Measurements from ENCODE around the gene EMP3. TPM values are rescaled to one million over a fixed set of nuclear protein-coding genes. Genes with fewer than 3 reads are reported as not detected.

The EMP3 gene
- total and polyA plus RNA-seq, 2 experiments from 2014 or later: 6.0 to 25.1 TPM

- H3K4me3 ChIP-seq: peak overlapping the region; percentile 65
- H3K9me3 Mint-ChIP-seq: no peaks in the 10 kb centered on the region
- peak overlapping the region; percentile 92 for H3K4me3 Mint-ChIP-seq
- peaks cover 26% of the 10 kb centered on the region for H3K4me1 ChIP-seq (ENCODE audit: insufficient read depth)
- H3K36me3 Mint-ChIP-seq (ENCODE audit: low read depth): no peaks in the 10 kb centered on the region; the same call in 2 of the 3 replicates
- DNase-seq (ENCODE audit: low spot score) (peak; percentile 98), ATAC-seq (peak; percentile 54)
- TF ChIP-seq ETS1 (IDR thresholded peaks at IDR 0.05) (0 out of 2 replicates have a peak, but pooled peaks have one; percentile 27), POLR2AphosphoS5 (IDR thresholded peaks at IDR 0.05; ENCODE audit: low read depth) (peak; percentile 87), CTCF (conservative IDR thresholded peaks at IDR 0.05; ENCODE audit: low read depth in 2 of 2) (peak in 1 of 2 experiments; percentile 9; a peak in 2 of 4 replicates), NANOG (IDR thresholded peaks at IDR 0.05; ENCODE audit: borderline replicate concordance) (no peak)
- peak overlapping the region; percentile 98 for H3K27ac Mint-ChIP-seq
- no peaks in the 10 kb centered on the region for H4K20me1 ChIP-seq (replicated peaks; ENCODE audit: insufficient read depth)
- H3K79me2 ChIP-seq (replicated peaks; ENCODE audit: insufficient read depth): no peaks in the 10 kb centered on the region
- no peaks in the 10 kb centered on the region for H3K36me3 ChIP-seq (ENCODE audit: insufficient read depth)
- H3K27me3 ChIP-seq (ENCODE audit: insufficient read depth): peaks cover 17% of the 10 kb centered on the region
- H3K9me2 ChIP-seq (ENCODE audit: insufficient read depth): no peaks in the 10 kb centered on the region
- peak overlapping the region; percentile 93 for H3K27ac ChIP-seq (ENCODE audit: low read depth)
- H3K4me2 ChIP-seq: peak overlapping the region; percentile 95
- 0 out of 2 replicates have a peak, but pooled peaks cover 15% of the 10 kb centered on the region for H3F3A ChIP-seq (replicated peaks; ENCODE audit: low read depth)
- H2AFZ ChIP-seq: peak overlapping the region; percentile 90
- H3K27me3 Mint-ChIP-seq (ENCODE audit: insufficient read depth, low read depth, poor library complexity): peaks cover 29% of the 10 kb centered on the region
- H3K4me1 Mint-ChIP-seq: peaks cover 38% of the 10 kb centered on the region
Observed at GRCh38 chr19:48321622-48322591, 3.4 kb upstream of the EMP3 start.

- TF ChIP-seq POLR2AphosphoS5 (IDR thresholded peaks at IDR 0.05; ENCODE audit: low read depth): no peak
- TF ChIP-seq CREB1 (CRISPR knock-in tag; IDR thresholded peaks at IDR 0.05; ENCODE audit: low read depth): 0 out of 2 replicates have a peak, but pooled peaks have one; percentile 32
- no peak for TF ChIP-seq ETS1 (IDR thresholded peaks at IDR 0.05)
- no peak for TF ChIP-seq ZNF114 (CRISPR knock-in tag; IDR thresholded peaks at IDR 0.05)
- no peak for TF ChIP-seq NANOG (IDR thresholded peaks at IDR 0.05; ENCODE audit: borderline replicate concordance)
- no peak for TF ChIP-seq REST (IDR thresholded peaks at IDR 0.05; ENCODE audit: unreplicated experiment)
- no peak overlapping the region for H2AFZ ChIP-seq
- H3K9me2 ChIP-seq (ENCODE audit: insufficient read depth): no peaks in the 10 kb centered on the region
- ATAC-seq: peak; percentile 6
- Mint-ChIP-seq H3K4me1 (peaks cover 40% of the 10 kb centered on the region), H3K9me3 (peaks cover 10% of the 10 kb centered on the region), H3K27me3 (ENCODE audit: insufficient read depth, low read depth, poor library complexity) (peaks cover 43% of the 10 kb centered on the region), H3K27ac (0 out of 2 replicates have a peak overlapping the region, but pooled peaks have one; percentile 95), H3K36me3 (ENCODE audit: low read depth) (peaks cover 8% of the 10 kb centered on the region), H3K4me3 (peak overlapping the region; percentile 91)
- peaks cover 28% of the 10 kb centered on the region for H3K4me1 ChIP-seq (ENCODE audit: insufficient read depth)
- no peaks in the 10 kb centered on the region for H4K20me1 ChIP-seq (replicated peaks; ENCODE audit: insufficient read depth)
- peak; percentile 85 for DNase-seq (ENCODE audit: low spot score)
- H3K36me3 ChIP-seq (ENCODE audit: insufficient read depth): no peaks in the 10 kb centered on the region
- no peak overlapping the region for H3K27ac ChIP-seq (ENCODE audit: low read depth)
- peaks cover 15% of the 10 kb centered on the region; the same call in 1 of the 2 replicates for H3F3A ChIP-seq (replicated peaks; ENCODE audit: low read depth)
- peak overlapping the region; percentile 73 for H3K4me2 ChIP-seq
- no peaks in the 10 kb centered on the region for H3K79me2 ChIP-seq (replicated peaks; ENCODE audit: insufficient read depth)
- H3K4me3 ChIP-seq: peak overlapping the region; percentile 69
- H3K27me3 ChIP-seq (ENCODE audit: insufficient read depth): peaks cover 7% of the 10 kb centered on the region; the same call in 1 of the 2 replicates
Observed at GRCh38 chr19:48329167-48329891, 4.0 kb downstream of the EMP3 start.

All from GM23338 (cell line).